ENCODE measurements around the gene TBR1.

Gene TBR1

GRCh38 chr2:161415987-161416707 is at the start of gene TBR1:
Gene TBR1, plus strand, starts transcription at chr2:161416297. Its CDS starts 114 bp downstream, at chr2:161416411.
- peaks cover 59% of the 10 kb centered on the region for H3K27me3 ChIP-seq (replicated peaks; ENCODE audit: control insufficient read depth, insufficient read depth, low read length)

GRCh38 chr2:161367675-161368074 is 48.4 kb upstream of the TBR1 start:
- Histone ChIP-seq H3K36me3 (ENCODE audit: control insufficient read depth, insufficient read depth, low read length, severe bottlenecking) (peaks cover 51% of the 10 kb centered on the region), H3K27me3 (replicated peaks; ENCODE audit: control insufficient read depth, insufficient read depth, low read length) (no peaks in the 10 kb centered on the region), H3K4me1 (ENCODE audit: control insufficient read depth, insufficient read depth, low read length) (no peaks in the 10 kb centered on the region), H3K9me3 (ENCODE audit: control insufficient read depth, low read length) (peaks cover 5% of the 10 kb centered on the region), H3K9ac (ENCODE audit: low read length) (no peak overlapping the region), H3K4me3 (ENCODE audit: low read length) (no peak overlapping the region)
- DNase-seq (ENCODE audit: low read depth) = no peak

More at GRCh38 chr2:161415987-161416707, at the start of gene TBR1:
- peak within 1 kb of the TSS; percentile 48 for H3K9ac ChIP-seq (ENCODE audit: low read length)
- H3K36me3 ChIP-seq (ENCODE audit: control insufficient read depth, insufficient read depth, low read length, severe bottlenecking) = peaks cover 4% of the 10 kb centered on the region
- no peak for DNase-seq (ENCODE audit: low read depth)
- H3K9me3 ChIP-seq (ENCODE audit: control insufficient read depth, low read length) = no peaks in the 10 kb centered on the region
- H3K4me3 ChIP-seq (ENCODE audit: low read length) = peak within 1 kb of the TSS; percentile 78
- H3K4me1 ChIP-seq (ENCODE audit: control insufficient read depth, insufficient read depth, low read length) = peaks cover 19% of the 10 kb centered on the region

- peaks cover 48% of the 10 kb centered on the region for H3K36me3 ChIP-seq (ENCODE audit: control insufficient read depth, insufficient read depth, low read length, severe bottlenecking)
- no peak for DNase-seq (ENCODE audit: low read depth)
Measured at GRCh38 chr2:161369311-161369710, 46.8 kb upstream of the TBR1 start.

GRCh38 chr2:161370981-161371380 is 45.1 kb upstream of the TBR1 start:
- peaks cover 48% of the 10 kb centered on the region for H3K36me3 ChIP-seq (ENCODE audit: control insufficient read depth, insufficient read depth, low read length, severe bottlenecking)
- H3K9me3 ChIP-seq (ENCODE audit: control insufficient read depth, low read length) = no peaks in the 10 kb centered on the region
- DNase-seq (ENCODE audit: low read depth) = no peak
- H3K27me3 ChIP-seq (replicated peaks; ENCODE audit: control insufficient read depth, insufficient read depth, low read length) = no peaks in the 10 kb centered on the region
- peaks cover 18% of the 10 kb centered on the region for H3K4me1 ChIP-seq (ENCODE audit: control insufficient read depth, insufficient read depth, low read length)
- no peak overlapping the region for H3K4me3 ChIP-seq (ENCODE audit: low read length)
- no peak overlapping the region for H3K9ac ChIP-seq (ENCODE audit: low read length)

More at GRCh38 chr2:161369311-161369710, 46.8 kb upstream of the TBR1 start:
- Histone ChIP-seq H3K27me3 (replicated peaks; ENCODE audit: control insufficient read depth, insufficient read depth, low read length) (no peaks in the 10 kb centered on the region), H3K9me3 (ENCODE audit: control insufficient read depth, low read length) (no peaks in the 10 kb centered on the region), H3K9ac (ENCODE audit: low read length) (no peak overlapping the region), H3K4me3 (ENCODE audit: low read length) (no peak overlapping the region), H3K4me1 (ENCODE audit: control insufficient read depth, insufficient read depth, low read length) (peaks cover 12% of the 10 kb centered on the region)

DNA sequence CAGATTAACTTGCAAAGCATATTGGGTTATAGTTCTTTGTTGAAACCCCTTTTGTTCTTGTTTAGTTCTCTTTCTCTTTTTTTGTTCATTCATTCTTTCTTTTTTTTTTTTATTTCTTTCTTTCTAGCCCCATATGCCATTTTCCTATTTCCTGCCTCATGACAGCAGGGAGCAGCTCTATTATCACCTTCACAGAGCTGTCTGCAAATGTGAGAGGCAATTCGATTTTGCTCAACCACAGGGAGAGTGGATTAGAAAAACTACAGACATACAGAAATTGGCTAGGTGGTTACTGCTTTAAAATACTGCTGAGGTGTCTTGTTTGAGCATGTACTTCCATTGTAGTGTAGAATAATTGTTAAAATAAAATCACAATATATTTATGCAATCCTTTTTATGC is 44.2 kb upstream of the TBR1 start:
- Histone ChIP-seq H3K4me1 (ENCODE audit: control insufficient read depth, insufficient read depth, low read length) (peaks cover 18% of the 10 kb centered on the region), H3K9me3 (ENCODE audit: control insufficient read depth, low read length) (no peaks in the 10 kb centered on the region), H3K9ac (ENCODE audit: low read length) (no peak overlapping the region), H3K4me3 (ENCODE audit: low read length) (no peak overlapping the region), H3K36me3 (ENCODE audit: control insufficient read depth, insufficient read depth, low read length, severe bottlenecking) (peaks cover 52% of the 10 kb centered on the region), H3K27me3 (replicated peaks; ENCODE audit: control insufficient read depth, insufficient read depth, low read length) (no peaks in the 10 kb centered on the region)
- DNase-seq (ENCODE audit: low read depth) = no peak

DNA sequence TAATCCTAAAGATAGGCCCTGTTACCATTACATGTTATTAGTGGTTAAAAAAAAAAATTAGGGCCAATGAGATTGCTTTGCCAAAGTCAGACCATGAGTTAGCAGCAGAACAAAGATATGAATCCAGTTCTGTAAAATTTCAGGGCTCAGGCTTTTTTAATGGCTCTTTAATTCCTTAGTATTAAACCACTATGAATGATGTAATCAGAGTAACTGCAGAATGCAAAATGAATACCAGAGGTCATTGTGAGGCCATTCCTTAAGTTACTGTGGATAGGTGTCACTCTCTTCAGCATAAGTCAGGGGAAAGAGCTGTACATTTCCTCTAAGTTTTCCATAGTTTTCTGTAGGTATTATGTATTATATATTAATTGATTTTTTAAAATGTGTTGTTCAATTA is 42.2 kb upstream of the TBR1 start:
- peaks cover 57% of the 10 kb centered on the region for H3K36me3 ChIP-seq (ENCODE audit: control insufficient read depth, insufficient read depth, low read length, severe bottlenecking)
- H3K9ac ChIP-seq (ENCODE audit: low read length) = no peak overlapping the region
- no peak overlapping the region for H3K4me3 ChIP-seq (ENCODE audit: low read length)
- no peaks in the 10 kb centered on the region for H3K9me3 ChIP-seq (ENCODE audit: control insufficient read depth, low read length)
- H3K27me3 ChIP-seq (replicated peaks; ENCODE audit: control insufficient read depth, insufficient read depth, low read length) = no peaks in the 10 kb centered on the region
- peak; percentile 45 for DNase-seq (ENCODE audit: low read depth)
- H3K4me1 ChIP-seq (ENCODE audit: control insufficient read depth, insufficient read depth, low read length) = peaks cover 18% of the 10 kb centered on the region

GRCh38 chr2:161374446-161374845 is 41.7 kb upstream of the TBR1 start:
- no peaks in the 10 kb centered on the region for H3K27me3 ChIP-seq (replicated peaks; ENCODE audit: control insufficient read depth, insufficient read depth, low read length)
- no peak overlapping the region for H3K9ac ChIP-seq (ENCODE audit: low read length)
- H3K4me1 ChIP-seq (ENCODE audit: control insufficient read depth, insufficient read depth, low read length) = peaks cover 20% of the 10 kb centered on the region
- no peaks in the 10 kb centered on the region for H3K9me3 ChIP-seq (ENCODE audit: control insufficient read depth, low read length)
- no peak for DNase-seq (ENCODE audit: low read depth)
- H3K36me3 ChIP-seq (ENCODE audit: control insufficient read depth, insufficient read depth, low read length, severe bottlenecking) = peaks cover 52% of the 10 kb centered on the region
- H3K4me3 ChIP-seq (ENCODE audit: low read length) = no peak overlapping the region

DNA sequence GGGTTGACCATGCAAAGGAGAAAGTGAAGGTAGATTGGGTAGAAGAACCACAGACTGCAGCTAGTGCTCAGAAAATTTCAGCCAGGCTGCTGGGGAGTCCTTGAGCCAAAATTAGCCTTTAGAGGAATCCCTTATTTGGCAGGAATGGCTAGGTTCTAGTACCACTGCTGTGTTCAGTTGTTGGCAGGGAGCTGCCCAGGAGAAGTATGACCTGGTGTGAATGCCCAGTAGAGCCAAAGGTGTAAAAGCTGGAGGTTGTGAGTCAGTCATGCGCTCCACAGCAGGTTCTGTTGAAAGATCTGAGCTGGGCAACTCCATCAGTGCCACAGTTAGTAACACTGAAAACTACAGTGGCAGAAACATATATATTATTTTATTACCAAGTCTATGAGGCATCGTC is 36.4 kb upstream of the TBR1 start:
- no peaks in the 10 kb centered on the region for H3K9me3 ChIP-seq (ENCODE audit: control insufficient read depth, low read length)
- H3K36me3 ChIP-seq (ENCODE audit: control insufficient read depth, insufficient read depth, low read length, severe bottlenecking) = peaks cover 26% of the 10 kb centered on the region
- no peak overlapping the region for H3K4me3 ChIP-seq (ENCODE audit: low read length)
- H3K4me1 ChIP-seq (ENCODE audit: control insufficient read depth, insufficient read depth, low read length) = peaks cover 40% of the 10 kb centered on the region
- no peaks in the 10 kb centered on the region for H3K27me3 ChIP-seq (replicated peaks; ENCODE audit: control insufficient read depth, insufficient read depth, low read length)
- no peak for DNase-seq (ENCODE audit: low read depth)
- no peak overlapping the region for H3K9ac ChIP-seq (ENCODE audit: low read length)

DNA sequence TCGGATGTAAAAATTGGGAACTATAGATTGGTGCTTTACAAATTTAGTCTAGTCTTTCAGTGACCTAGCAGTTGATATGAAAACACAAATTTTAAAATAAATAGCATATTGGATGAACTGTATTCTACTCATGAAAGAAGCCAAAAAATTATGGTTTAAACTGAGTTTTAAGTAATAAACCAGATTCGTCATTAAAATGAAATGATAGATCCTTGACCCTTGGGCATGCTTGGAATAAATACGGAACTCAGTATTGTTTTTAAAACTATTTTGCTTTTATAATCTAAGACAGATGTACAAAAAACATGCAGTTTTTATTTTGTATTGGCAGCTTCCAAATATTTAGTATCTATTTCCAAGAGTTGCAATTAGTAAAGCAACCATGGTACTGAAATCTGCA is 34.6 kb upstream of the TBR1 start:
- Histone ChIP-seq H3K9me3 (ENCODE audit: control insufficient read depth, low read length) (no peaks in the 10 kb centered on the region), H3K27me3 (replicated peaks; ENCODE audit: control insufficient read depth, insufficient read depth, low read length) (no peaks in the 10 kb centered on the region), H3K4me1 (ENCODE audit: control insufficient read depth, insufficient read depth, low read length) (peaks cover 38% of the 10 kb centered on the region), H3K4me3 (ENCODE audit: low read length) (peak overlapping the region; percentile 57), H3K36me3 (ENCODE audit: control insufficient read depth, insufficient read depth, low read length, severe bottlenecking) (peaks cover 40% of the 10 kb centered on the region), H3K9ac (ENCODE audit: low read length) (peak overlapping the region; percentile 62)
- DNase-seq (ENCODE audit: low read depth) = no peak

DNA sequence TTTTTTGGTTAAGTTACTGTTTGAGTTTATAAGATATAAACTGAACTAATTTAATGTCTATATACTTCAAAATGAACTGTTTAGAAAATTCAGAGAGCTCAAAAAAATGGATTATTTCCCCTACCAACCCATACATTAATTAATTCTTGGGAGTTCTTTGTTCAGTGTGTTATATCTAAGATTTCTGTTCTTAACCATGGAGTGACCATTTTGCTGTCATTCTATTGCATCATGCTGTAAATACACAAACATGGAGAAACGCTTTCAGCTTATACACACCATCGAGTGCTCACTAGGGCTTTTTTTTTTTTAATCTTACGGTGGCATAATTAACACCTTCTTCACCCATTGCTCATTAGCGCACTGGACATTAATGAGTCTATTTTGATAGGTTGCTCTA is 33.4 kb upstream of the TBR1 start:
- Histone ChIP-seq H3K27me3 (replicated peaks; ENCODE audit: control insufficient read depth, insufficient read depth, low read length) (no peaks in the 10 kb centered on the region), H3K4me3 (ENCODE audit: low read length) (no peak overlapping the region), H3K36me3 (ENCODE audit: control insufficient read depth, insufficient read depth, low read length, severe bottlenecking) (peaks cover 39% of the 10 kb centered on the region), H3K9me3 (ENCODE audit: control insufficient read depth, low read length) (no peaks in the 10 kb centered on the region), H3K9ac (ENCODE audit: low read length) (no peak overlapping the region), H3K4me1 (ENCODE audit: control insufficient read depth, insufficient read depth, low read length) (peaks cover 38% of the 10 kb centered on the region)
- no peak for DNase-seq (ENCODE audit: low read depth)

GRCh38 chr2:161384864-161385263 is 31.2 kb upstream of the TBR1 start:
- H3K36me3 ChIP-seq (ENCODE audit: control insufficient read depth, insufficient read depth, low read length, severe bottlenecking) = peaks cover 43% of the 10 kb centered on the region
- H3K4me3 ChIP-seq (ENCODE audit: low read length) = no peak overlapping the region
- peaks cover 32% of the 10 kb centered on the region for H3K4me1 ChIP-seq (ENCODE audit: control insufficient read depth, insufficient read depth, low read length)
- no peaks in the 10 kb centered on the region for H3K27me3 ChIP-seq (replicated peaks; ENCODE audit: control insufficient read depth, insufficient read depth, low read length)
- DNase-seq (ENCODE audit: low read depth) = no peak
- H3K9me3 ChIP-seq (ENCODE audit: control insufficient read depth, low read length) = no peaks in the 10 kb centered on the region
- H3K9ac ChIP-seq (ENCODE audit: low read length) = no peak overlapping the region

Data from adipocyte (in vitro differentiated cells).